AG04449 (cell line): ENCODE measurements around the gene CCDC50.

Experiments used
- CTCF ChIA-PET: fragments of 350-600 bp; formaldehyde crosslinking; extraction: SDS; loops from one replicate; lab custom pipeline; 2021; ENCODE audit warnings: antibody characterized with exemption; lab: Yijun Ruan, JAX
- POLR2A ChIA-PET: fragments of 400-600, 350-600 bp; formaldehyde crosslinking; extraction: SDS; loops from one replicate; lab custom pipeline; 2020; ENCODE audit warnings: antibody characterized with exemption, inconsistent platforms; lab: Yijun Ruan, JAX
- DNase-seq: peaks from one replicate; pipeline ENCODE4 v3.0.0-alpha.2; 2010; ENCODE audit warnings: low read depth, low spot score
- H3K4me3 ChIP-seq: 2 replicates; pipeline ENCODE4 v1.5.1; 2011; ENCODE audit warnings: low read depth, mild to moderate bottlenecking, control low read depth, low read length
- TF ChIP-seq, protein P1 (sequence below): IDR thresholded peaks from one replicate; pipeline ENCODE4 v1.5.1; 2011; ENCODE audit warnings: mild to moderate bottlenecking, moderate library complexity, low read length, control low read depth, inconsistent platforms; ENCODE audit not compliant: insufficient read depth; ENCODE audit errors: missing control alignments

CCDC50 gene

DNA sequence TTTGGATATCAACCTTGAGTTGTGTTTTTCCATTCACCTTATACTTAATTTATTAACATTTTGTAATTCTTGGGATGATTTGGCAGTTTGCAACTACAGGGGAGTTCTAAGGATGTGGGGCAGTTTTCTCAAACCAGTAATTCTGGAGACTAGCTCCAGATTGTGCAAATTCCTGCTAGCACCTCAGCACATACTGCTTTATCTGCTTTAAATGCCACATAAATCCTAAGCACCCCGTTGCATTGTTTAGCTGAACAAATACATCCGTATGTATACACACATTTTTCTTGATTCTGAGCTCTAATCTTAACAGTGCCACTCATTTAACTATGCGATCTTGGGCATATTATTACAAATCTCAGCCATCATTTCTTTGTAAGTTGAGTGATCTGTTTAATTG lies 18.0 kb downstream of the CCDC50 start:
- CTCF ChIA-PET: interaction anchor here (0.9 kb wide), 1 partner anchor 10 kb away, joined by 3 read pairs; no protein-coding TSS in a partner anchor
- TF ChIP-seq, protein P1, sequence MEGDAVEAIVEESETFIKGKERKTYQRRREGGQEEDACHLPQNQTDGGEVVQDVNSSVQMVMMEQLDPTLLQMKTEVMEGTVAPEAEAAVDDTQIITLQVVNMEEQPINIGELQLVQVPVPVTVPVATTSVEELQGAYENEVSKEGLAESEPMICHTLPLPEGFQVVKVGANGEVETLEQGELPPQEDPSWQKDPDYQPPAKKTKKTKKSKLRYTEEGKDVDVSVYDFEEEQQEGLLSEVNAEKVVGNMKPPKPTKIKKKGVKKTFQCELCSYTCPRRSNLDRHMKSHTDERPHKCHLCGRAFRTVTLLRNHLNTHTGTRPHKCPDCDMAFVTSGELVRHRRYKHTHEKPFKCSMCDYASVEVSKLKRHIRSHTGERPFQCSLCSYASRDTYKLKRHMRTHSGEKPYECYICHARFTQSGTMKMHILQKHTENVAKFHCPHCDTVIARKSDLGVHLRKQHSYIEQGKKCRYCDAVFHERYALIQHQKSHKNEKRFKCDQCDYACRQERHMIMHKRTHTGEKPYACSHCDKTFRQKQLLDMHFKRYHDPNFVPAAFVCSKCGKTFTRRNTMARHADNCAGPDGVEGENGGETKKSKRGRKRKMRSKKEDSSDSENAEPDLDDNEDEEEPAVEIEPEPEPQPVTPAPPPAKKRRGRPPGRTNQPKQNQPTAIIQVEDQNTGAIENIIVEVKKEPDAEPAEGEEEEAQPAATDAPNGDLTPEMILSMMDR: no peak
- POLR2A ChIA-PET: no interaction called here

DNA sequence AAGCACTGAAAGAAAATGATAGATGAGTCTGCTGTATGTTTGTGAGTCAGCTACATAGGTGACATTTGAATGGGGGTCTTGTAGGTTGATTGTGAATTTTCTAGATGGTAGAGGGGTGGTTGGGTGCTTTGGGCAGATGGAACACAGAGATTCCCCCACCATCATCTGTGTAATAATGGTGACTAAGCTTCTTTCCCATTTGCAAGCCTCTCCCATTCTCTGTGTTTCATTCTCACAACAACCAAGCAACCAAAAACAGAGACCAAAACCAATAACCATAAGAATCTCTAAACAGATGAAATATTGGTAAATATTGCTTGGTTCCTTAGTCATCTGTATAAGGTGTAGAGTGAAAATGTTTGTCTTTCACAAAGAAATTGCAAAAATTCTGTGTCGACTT lies 18.9 kb downstream of the CCDC50 start:
- CTCF ChIA-PET: no interaction called here
- POLR2A ChIA-PET: no interaction called here
- no peak for DNase-seq
- no peak overlapping the region for H3K4me3 ChIP-seq
- TF ChIP-seq, protein P1: no peak

More for the DNA sequence above, 18.0 kb downstream of the CCDC50 start:
- DNase-seq: no peak
- no peak overlapping the region for H3K4me3 ChIP-seq

DNA sequence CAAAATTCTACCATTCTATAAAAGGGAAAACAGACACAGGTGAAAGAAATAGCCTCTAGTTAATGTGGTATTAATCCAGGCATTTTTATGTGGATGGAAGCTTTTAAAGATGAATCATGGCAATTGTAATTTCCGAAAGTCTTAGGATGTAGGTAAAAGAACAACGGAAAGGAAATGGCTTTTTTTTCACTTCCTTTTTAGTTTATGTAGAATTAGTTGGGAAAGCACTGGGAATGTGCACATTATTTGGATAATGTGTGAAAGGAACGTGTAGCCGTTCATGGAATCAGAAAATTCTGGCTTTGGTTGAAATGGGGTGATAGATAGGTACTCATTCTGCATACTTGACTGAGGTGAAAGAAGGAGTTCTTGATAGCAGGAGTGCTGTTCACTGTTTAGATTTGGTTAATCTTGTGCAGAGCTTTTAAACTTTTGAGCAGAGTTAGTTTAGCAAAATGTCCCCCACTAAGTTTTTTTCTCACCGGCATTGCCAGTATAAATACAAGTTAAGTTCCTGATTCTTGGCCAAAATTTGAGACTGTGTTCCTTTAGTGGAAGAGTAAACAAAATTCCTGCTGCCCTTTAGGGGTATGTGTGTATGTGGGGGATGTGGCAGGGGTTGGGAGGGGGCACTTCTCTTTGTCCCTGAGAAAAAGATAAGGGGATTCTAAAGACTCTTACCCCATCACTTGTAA lies 21.3 kb downstream of the CCDC50 start:
- H3K4me3 ChIP-seq: no peak overlapping the region
- ChIA-PET POLR2A (interaction anchor here (0.7 kb wide), 1 partner anchor 10 kb away, joined by 3 read pairs; no protein-coding TSS in a partner anchor), CTCF (interaction anchor here (0.7 to 1.3 kb wide), 3 partner anchors 14 to 466 kb away, joined by 3 to 4 read pairs (median 3); no protein-coding TSS in a partner anchor)
- TF ChIP-seq, protein P1: no peak
- DNase-seq: no peak

DNA sequence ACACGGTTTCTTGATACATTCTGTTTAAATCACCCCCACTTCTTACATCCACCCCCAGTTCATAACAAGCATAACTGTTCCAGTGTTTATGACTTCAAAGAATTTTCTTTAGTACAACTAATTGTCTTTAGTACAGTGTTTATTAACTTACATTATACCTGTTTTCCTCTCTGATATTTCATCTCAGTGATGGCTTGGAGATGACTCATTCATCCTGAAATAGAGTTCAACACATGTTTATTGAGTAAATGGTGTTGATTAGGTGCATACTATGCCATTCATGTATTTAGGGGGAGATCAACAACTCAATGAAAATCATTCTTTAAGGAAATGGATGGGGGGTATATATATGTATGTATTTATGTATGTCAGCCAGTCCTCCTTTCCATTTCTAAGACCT lies 22.8 kb downstream of the CCDC50 start:
- CTCF ChIA-PET: no interaction called here
- POLR2A ChIA-PET: no interaction called here
- TF ChIP-seq, protein P1: no peak
- DNase-seq: no peak
- no peak overlapping the region for H3K4me3 ChIP-seq

DNA sequence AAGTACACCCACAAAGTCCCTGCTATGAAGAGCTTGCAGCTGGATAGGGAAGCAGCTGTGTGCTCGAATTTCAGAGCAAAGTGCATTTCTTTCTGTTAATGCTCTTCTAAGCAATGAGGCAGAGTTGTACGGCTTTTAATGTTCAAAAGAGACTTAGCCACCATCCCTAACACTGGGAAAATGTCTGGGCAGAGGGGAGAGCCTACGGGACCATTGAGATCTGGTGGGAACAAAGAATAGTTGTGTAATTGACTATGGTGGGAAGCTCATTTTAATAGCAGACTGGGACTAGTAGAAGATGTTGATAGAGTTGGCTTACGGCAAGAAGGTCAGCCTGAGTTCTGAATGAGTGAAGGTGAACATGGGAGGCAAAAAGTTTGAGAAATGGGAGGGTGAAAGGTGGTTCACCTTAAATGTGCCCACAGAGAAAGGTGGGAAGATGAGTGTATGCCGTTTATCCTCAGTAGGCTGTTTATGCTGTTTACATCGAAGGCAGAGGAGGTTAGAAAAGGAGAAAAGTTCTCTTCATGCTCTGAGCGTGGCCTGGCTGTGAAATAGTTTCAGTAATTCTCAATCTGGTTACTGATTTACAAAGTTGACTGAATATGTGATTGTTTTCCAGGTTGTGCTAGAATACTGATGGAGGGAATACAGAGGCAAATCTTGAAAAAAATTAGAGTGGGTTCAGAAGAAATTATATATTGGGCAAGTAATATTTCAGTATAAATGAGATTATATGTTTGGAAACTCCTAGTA lies 24.0 kb downstream of the CCDC50 start:
- no peak for DNase-seq

More for the DNA sequence above, 24.0 kb downstream of the CCDC50 start:
- no peak overlapping the region for H3K4me3 ChIP-seq
- ChIA-PET POLR2A (no interaction called here), CTCF (interaction anchor here (1.1 kb wide), 1 partner anchor 8 kb away, joined by 3 read pairs; no protein-coding TSS in a partner anchor)
- TF ChIP-seq, protein P1: no peak
